Measurements from ENCODE around the gene STARD5. TPM values are rescaled to one million over a fixed set of nuclear protein-coding genes. Genes with fewer than 3 reads are reported as not detected.

The STARD5 gene
- total RNA-seq, 1 donor from 2014 or later = 4.8 TPM

DNA sequence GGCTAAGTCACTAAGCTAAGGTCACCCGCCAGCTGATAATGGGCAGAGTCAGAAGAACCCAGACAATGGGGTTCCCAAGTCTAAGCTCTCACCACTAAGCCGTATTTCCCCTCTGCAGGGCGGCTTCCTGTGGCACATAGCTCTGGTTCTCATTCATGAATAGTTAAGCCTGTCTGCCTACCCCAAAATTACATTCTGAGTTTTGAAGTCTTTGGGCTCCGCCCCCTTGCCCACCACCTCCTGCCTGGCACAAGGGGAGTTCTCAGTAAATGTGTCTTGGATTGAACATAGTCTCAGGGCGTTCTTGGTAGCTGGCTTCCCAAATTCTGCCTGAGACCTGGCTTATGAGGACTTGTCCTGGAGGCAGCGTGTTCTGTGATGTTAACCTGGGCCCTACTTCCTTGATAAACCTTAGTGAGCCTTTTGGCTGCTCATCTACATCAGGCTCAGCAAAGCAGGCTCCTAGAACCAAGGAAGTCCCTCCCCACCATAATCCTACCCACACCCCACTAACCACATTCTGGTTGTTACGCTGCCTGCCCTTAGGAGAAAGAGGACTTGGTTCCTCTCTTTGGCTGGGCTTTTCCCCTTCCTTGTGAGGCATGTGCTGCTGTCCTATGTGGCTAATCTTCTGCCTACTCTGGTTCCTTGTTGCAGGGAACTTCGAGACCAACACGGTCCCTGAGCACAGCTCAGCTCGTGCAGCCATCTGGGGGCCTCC is 54.9 kb downstream of the STARD5 start:
- no peak overlapping the region for H3K4me3 ChIP-seq
- no peaks in the 10 kb centered on the region for H3K36me3 ChIP-seq
- H3K27me3 ChIP-seq = no peaks in the 10 kb centered on the region
- no peak for DNase-seq (ENCODE audit: low spot score in 2 of 2)
- H3K9me3 ChIP-seq = no peaks in the 10 kb centered on the region
- TF ChIP-seq, protein P1, sequence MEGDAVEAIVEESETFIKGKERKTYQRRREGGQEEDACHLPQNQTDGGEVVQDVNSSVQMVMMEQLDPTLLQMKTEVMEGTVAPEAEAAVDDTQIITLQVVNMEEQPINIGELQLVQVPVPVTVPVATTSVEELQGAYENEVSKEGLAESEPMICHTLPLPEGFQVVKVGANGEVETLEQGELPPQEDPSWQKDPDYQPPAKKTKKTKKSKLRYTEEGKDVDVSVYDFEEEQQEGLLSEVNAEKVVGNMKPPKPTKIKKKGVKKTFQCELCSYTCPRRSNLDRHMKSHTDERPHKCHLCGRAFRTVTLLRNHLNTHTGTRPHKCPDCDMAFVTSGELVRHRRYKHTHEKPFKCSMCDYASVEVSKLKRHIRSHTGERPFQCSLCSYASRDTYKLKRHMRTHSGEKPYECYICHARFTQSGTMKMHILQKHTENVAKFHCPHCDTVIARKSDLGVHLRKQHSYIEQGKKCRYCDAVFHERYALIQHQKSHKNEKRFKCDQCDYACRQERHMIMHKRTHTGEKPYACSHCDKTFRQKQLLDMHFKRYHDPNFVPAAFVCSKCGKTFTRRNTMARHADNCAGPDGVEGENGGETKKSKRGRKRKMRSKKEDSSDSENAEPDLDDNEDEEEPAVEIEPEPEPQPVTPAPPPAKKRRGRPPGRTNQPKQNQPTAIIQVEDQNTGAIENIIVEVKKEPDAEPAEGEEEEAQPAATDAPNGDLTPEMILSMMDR (IDR thresholded peaks at IDR 0.05) = no peak
- peaks cover 0 to 5% of the 10 kb centered on the region in 2 donors for H3K4me1 ChIP-seq
- H3K27ac ChIP-seq = no peak overlapping the region
- intact Hi-C loops (cut with DNase I) = loop anchor here (5.0 to 10.0 kb wide), 2 partner anchors 164 to 282 kb away; partner anchors contain the start of gene MESD

DNA sequence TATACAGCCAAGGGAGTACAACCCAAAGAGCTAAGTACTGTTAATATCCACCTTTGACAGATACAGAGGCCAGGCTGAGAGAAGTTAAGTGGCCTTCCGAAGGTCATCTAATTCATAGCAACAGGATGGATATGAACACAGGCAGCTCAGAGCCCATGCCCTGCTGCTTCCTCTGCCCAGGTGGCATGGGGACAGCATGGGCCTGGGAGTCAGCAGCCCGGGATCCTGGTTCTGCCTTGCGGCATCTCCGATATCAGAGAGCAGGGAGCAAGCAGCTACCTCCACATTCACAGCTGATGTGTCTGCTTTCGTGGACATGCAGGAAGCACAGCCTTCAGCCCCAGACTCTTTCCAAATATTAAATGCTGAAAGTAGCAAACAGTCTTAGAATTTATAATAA is 55.6 kb downstream of the STARD5 start:
- no peaks in the 10 kb centered on the region for H3K36me3 ChIP-seq
- peaks cover 0 to 5% of the 10 kb centered on the region in 2 donors for H3K4me1 ChIP-seq
- H3K27ac ChIP-seq = no peak overlapping the region
- H3K27me3 ChIP-seq = no peaks in the 10 kb centered on the region
- no peak overlapping the region for H3K4me3 ChIP-seq
- no peak for DNase-seq (ENCODE audit: low spot score in 2 of 2)
- intact Hi-C loops (cut with DNase I) = loop anchor here (5.0 to 10.0 kb wide), 2 partner anchors 164 to 281 kb away; partner anchors contain the start of gene MESD
- H3K9me3 ChIP-seq = no peaks in the 10 kb centered on the region
- TF ChIP-seq, protein P1 (IDR thresholded peaks at IDR 0.05) = no peak

DNA sequence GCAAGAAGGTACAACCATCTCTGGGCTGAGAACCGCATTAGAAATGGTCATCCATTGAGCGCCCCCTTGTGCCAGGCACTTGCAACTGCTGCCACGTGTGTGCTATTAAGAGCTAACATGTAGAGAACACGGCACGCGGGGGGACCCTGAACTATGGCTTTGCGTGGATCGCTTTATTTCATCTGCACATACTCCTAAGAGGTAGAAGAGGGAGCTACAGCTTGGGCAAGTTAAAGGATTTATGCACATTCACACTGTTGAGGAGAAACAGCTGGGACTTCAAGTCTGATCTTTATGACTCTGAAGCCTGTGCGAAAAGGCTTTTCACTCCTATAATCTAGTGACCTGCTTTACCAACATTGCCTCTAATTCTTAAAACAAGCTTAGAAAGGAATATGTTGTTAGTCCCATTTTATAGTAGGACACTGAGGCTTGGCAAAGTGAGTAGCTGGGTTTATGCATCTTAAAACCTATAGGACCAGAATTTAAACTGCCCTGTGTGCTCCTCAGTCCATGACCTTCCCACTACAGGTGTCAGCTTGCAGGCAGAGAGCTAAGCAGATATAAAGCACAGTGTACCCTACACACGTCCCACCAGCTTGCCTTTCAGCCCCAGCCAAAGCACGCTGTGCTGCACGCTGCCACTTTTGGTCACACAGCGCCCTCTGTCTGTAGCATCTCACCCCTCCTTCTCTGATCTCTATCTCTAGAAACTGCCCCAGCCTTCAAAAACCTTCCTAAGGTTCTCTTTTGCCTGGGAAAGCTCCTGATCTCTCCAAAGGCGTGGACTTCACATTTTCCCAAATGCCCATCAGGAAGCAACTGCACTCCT is 57.8 kb downstream of the STARD5 start:
- DNase-seq (ENCODE audit: low spot score in 2 of 2) = peak; percentile 38 to 85
- peaks cover 0 to 5% of the 10 kb centered on the region in 2 donors for H3K4me1 ChIP-seq
- TF ChIP-seq, protein P1 (IDR thresholded peaks at IDR 0.05) = peak; percentile 68 to 89 (median 81)
- H3K9me3 ChIP-seq = no peaks in the 10 kb centered on the region
- intact Hi-C loops (cut with DNase I) = loop anchor here (2.0 to 10.0 kb wide), 3 partner anchors 111 to 279 kb away; partner anchors contain the start of gene MESD
- H3K27ac ChIP-seq = no peak overlapping the region
- H3K27me3 ChIP-seq = no peaks in the 10 kb centered on the region
- no peaks in the 10 kb centered on the region for H3K36me3 ChIP-seq
- peak overlapping the region; percentile 1 to 18 for H3K4me3 ChIP-seq

DNA sequence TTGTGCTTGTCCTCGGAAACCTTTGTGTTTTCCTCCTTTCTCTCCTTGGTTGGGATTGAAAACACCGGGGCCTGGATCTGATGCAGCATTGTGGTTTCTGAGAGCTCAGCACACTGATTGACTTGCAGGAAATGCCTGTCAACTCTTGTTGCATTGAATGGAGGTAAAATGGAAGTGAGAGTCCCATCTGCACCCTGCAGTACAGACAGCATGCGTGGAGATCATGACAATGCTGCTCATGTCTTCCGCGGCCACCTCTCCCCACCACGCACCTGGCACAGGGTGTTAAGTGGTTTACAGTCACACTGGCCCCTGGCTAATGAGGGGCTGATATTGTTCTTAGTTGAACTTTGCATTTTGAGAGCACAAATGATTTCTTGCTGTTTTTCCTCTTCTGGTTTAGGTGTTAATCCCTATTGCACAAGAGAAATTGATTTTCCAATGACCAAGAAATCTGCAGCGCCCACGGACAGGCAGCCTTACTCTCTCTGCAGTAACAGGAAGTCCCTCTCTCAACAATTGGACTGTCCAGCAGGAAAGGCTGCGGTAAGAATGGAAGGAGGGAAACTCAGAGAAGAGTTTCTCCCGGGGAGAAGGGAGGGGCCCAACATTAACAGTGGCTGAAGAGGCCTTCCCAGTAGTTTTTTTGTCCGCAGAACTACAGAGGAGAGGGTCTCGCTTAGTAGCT is 58.5 kb downstream of the STARD5 start:
- H3K36me3 ChIP-seq = no peaks in the 10 kb centered on the region
- TF ChIP-seq, protein P1 (IDR thresholded peaks at IDR 0.05) = no peak
- intact Hi-C loops (cut with DNase I) = loop anchor here (5.0 to 10.0 kb wide), 2 partner anchors 161 to 278 kb away; partner anchors contain the start of gene MESD
- DNase-seq (ENCODE audit: low spot score in 2 of 2) = no peak
- H3K27me3 ChIP-seq = no peaks in the 10 kb centered on the region
- H3K4me3 ChIP-seq = peak overlapping the region in 1 of 2 donors; percentile 1
- H3K27ac ChIP-seq = no peak overlapping the region
- H3K4me1 ChIP-seq = peaks cover 0 to 5% of the 10 kb centered on the region in 2 donors
- no peaks in the 10 kb centered on the region for H3K9me3 ChIP-seq
